HFF-Myc (cell line): ENCODE measurements around the gene NPHP4.

ENCODE experiments used
- DNase-seq: peaks from one replicate; pipeline ENCODE4 v3.0.0-alpha.2; 2011; ENCODE audit warnings: low read depth; ENCODE audit errors: extremely low read depth
- H3K4me3 ChIP-seq: replicated peaks from 2 replicates; pipeline ENCODE4 v1.5.1; 2011; ENCODE audit warnings: low read depth, mild to moderate bottlenecking, control low read depth, low read length
- TF ChIP-seq, protein P1 (sequence below): IDR thresholded peaks from 2 replicates; pipeline ENCODE4 v1.5.1; 2012; ENCODE audit warnings: mild to moderate bottlenecking, low read depth, low read length, control low read depth; ENCODE audit errors: missing control alignments

The NPHP4 gene

GRCh38 chr1:5972198-5972520 lies 20.1 kb downstream of the NPHP4 start:
- TF ChIP-seq, protein P1, sequence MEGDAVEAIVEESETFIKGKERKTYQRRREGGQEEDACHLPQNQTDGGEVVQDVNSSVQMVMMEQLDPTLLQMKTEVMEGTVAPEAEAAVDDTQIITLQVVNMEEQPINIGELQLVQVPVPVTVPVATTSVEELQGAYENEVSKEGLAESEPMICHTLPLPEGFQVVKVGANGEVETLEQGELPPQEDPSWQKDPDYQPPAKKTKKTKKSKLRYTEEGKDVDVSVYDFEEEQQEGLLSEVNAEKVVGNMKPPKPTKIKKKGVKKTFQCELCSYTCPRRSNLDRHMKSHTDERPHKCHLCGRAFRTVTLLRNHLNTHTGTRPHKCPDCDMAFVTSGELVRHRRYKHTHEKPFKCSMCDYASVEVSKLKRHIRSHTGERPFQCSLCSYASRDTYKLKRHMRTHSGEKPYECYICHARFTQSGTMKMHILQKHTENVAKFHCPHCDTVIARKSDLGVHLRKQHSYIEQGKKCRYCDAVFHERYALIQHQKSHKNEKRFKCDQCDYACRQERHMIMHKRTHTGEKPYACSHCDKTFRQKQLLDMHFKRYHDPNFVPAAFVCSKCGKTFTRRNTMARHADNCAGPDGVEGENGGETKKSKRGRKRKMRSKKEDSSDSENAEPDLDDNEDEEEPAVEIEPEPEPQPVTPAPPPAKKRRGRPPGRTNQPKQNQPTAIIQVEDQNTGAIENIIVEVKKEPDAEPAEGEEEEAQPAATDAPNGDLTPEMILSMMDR: no peak
- no peak for DNase-seq
- H3K4me3 ChIP-seq: no peak overlapping the region

DNA sequence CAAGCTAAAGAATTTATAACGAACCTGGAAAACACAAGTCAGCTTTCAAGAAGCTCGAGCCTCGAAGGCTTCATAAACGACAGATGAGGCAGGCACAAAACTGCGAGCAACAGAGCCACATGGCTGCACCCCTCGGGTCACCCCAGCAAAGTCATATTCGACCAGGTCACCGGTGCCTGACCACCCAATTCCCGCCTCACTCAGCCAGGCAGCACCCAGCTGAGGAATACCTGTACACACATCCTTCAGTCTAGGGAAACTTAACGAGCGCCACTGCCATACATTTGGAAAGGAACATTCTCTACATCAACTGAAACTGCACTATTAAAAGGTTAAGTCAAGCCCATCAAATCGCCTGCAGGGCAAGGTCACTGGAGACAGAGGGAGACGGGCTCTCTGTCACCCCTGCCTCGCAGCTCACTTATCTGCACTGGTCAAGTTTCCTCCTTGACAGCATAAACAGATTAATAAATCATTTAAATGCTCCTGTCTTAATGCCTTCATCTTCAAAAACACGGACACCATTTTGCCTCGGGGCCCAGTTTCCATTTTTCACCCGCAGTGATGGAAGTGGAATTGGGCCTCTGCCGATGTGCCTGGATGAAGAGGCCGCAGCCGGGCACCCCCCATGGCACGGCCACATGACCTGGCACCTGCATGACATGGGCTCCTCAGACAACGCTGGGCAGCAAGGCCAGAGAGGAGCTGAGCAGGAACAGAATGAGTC lies 20.6 kb downstream of the NPHP4 start:
- TF ChIP-seq, protein P1: no peak
- no peak for DNase-seq

DNA sequence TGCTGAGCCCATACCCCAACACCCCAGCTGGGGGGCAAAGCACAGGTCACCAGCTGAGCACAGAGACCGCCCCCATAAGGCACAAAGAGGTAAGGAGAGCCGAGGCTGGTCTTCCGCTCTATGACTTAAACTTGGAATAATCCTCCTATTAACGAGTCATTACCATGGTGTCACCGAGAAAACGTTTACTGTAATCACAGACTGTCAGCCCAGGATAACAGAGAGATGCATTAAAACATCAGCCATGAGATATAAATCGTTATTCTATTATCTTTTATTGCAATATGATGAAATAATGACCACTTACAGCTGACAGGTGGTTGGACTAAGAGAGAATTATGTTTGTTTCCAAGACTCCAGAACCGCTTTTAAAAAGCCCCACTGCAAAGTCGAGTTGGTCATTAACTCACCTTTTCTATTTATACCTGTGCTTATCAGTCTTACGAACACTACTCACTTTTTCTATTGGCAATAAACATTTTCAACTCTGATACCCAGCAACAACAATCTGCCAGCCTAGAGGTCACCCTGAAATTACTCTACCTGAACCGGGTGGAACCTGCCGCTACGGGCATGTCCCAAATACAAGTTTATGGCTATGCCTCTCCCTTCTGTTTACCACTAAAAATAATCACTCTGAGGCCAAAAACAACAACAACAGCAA lies 21.5 kb downstream of the NPHP4 start:
- TF ChIP-seq, protein P1: no peak
- DNase-seq: no peak
- H3K4me3 ChIP-seq: no peak overlapping the region

More for the DNA sequence above, 20.6 kb downstream of the NPHP4 start:
- no peak overlapping the region for H3K4me3 ChIP-seq

GRCh38 chr1:5969168-5969567 lies 23.1 kb downstream of the NPHP4 start:
- no peak overlapping the region for H3K4me3 ChIP-seq
- DNase-seq: no peak
- TF ChIP-seq, protein P1: no peak

DNA sequence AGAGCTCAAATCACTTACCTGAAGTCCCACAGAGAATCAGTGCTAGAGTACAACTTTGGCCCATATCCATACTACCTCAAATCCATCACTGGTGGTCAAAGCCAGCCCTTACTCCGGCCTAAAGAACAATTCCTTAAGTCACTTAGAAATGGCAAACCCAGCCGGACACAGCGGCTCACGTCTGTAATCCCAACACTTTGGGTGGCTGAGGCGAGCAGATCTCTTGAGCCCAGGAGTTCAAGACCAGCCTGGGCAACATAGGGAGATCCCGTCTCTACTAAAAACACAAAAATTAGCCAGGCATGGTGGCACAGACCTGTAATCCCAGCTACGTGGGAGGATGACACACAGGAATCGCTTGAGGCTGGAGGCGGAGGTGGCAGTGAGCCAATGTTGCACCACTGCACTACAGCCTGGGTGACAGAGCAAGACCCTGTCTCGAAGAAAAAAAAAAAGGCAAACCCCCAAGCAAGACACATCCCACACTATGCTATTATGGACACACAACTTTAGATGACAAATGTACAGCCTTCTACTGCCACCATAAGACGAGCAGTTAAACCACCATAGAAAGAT lies 24.0 kb downstream of the NPHP4 start:
- TF ChIP-seq, protein P1: no peak
- no peak overlapping the region for H3K4me3 ChIP-seq
- no peak for DNase-seq

GRCh38 chr1:5967351-5968160 lies 24.7 kb downstream of the NPHP4 start:
- no peak for DNase-seq
- no peak overlapping the region for H3K4me3 ChIP-seq
- TF ChIP-seq, protein P1: no peak
